Measurements from ENCODE around the gene SLC38A10.

GRCh38 chr17:81222620-81222905, 72.5 kb downstream of the SLC38A10 start:
- TF ChIP-seq, protein P1, sequence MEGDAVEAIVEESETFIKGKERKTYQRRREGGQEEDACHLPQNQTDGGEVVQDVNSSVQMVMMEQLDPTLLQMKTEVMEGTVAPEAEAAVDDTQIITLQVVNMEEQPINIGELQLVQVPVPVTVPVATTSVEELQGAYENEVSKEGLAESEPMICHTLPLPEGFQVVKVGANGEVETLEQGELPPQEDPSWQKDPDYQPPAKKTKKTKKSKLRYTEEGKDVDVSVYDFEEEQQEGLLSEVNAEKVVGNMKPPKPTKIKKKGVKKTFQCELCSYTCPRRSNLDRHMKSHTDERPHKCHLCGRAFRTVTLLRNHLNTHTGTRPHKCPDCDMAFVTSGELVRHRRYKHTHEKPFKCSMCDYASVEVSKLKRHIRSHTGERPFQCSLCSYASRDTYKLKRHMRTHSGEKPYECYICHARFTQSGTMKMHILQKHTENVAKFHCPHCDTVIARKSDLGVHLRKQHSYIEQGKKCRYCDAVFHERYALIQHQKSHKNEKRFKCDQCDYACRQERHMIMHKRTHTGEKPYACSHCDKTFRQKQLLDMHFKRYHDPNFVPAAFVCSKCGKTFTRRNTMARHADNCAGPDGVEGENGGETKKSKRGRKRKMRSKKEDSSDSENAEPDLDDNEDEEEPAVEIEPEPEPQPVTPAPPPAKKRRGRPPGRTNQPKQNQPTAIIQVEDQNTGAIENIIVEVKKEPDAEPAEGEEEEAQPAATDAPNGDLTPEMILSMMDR (IDR thresholded peaks at IDR 0.05 in 4 of 5, conservative IDR thresholded peaks at IDR 0.05 in 1 of 5): no peak
- no peak for TF ChIP-seq POLR2A (IDR thresholded peaks at IDR 0.05)
